Body of pancreas (tissue), 4 donors: ENCODE measurements around the gene HECTD1.

Experiments
- CTCF ChIP-seq, 7 experiments: fragments of 450-650 bp in 4 of 7; fragments of 200-600 bp in 3 of 7; sonication (generic) in 3 of 7; IDR thresholded peaks; one replicate each; pipeline ENCODE4 v1.5.1; 2016 to 2019; ENCODE audit warnings: antibody characterized with exemption in 7 of 7
- POLR2A ChIP-seq, 3 donors: fragments of 450-650 bp; IDR thresholded peaks; one replicate each; pipeline ENCODE4 v1.6.1; 2016; ENCODE audit warnings: antibody characterized with exemption in 3 of 3, mild to moderate bottlenecking in 2 of 3

GRCh38 chr14:31204593-31205534, 2.7 kb downstream of the HECTD1 start:
- TF ChIP-seq CTCF (IDR thresholded peaks at IDR 0.05) (no peak), POLR2A (IDR thresholded peaks at IDR 0.05) (no peak)
